Superior temporal gyrus (tissue), 1 donor: ENCODE data around the gene FADD.

Experiments used
- DNase-seq: peaks from one replicate; pipeline ENCODE4 v3.0.0-alpha.2; 2016; ENCODE audit errors: extremely low spot score

FADD gene

GRCh38 chr11:70202920-70203750 is at the start of gene FADD:
FADD (plus strand) TSS chr11:70203296; CDS start chr11:70203460, 164 bp downstream.
- peak; percentile 95 for DNase-seq

GRCh38 chr11:70155386-70155785 is 47.7 kb upstream of the FADD start:
- DNase-seq, result no peak

- no peak for DNase-seq
These were observed 46.6 kb upstream of the FADD start for GRCh38 chr11:70156291-70157037.

GRCh38 chr11:70158201-70158600 is 44.9 kb upstream of the FADD start:
- DNase-seq, result no peak

- DNase-seq, result no peak
These were observed 44.2 kb upstream of the FADD start for GRCh38 chr11:70158757-70159389.

GRCh38 chr11:70159627-70160570 is 43.2 kb upstream of the FADD start:
- no peak for DNase-seq

GRCh38 chr11:70161043-70161625 is 42.0 kb upstream of the FADD start:
- no peak for DNase-seq

- no peak for DNase-seq
These were observed 38.4 kb upstream of the FADD start for GRCh38 chr11:70164705-70165104.

GRCh38 chr11:70167120-70167519 is 36.0 kb upstream of the FADD start:
- DNase-seq, result no peak

- DNase-seq, result no peak
These were observed 35.2 kb upstream of the FADD start for GRCh38 chr11:70167723-70168404.

GRCh38 chr11:70168405-70168754 is 34.7 kb upstream of the FADD start:
- no peak for DNase-seq

GRCh38 chr11:70169127-70169526 is 34.0 kb upstream of the FADD start:
- DNase-seq, result no peak

GRCh38 chr11:70169632-70170031 is 33.5 kb upstream of the FADD start:
- DNase-seq, result no peak

GRCh38 chr11:70170596-70171210 is 32.4 kb upstream of the FADD start:
- no peak for DNase-seq

- DNase-seq, result no peak
These were observed 30.1 kb upstream of the FADD start for GRCh38 chr11:70173018-70173417.

- DNase-seq, result no peak
These were observed 28.4 kb upstream of the FADD start for GRCh38 chr11:70174547-70175235.

- no peak for DNase-seq
These were observed 27.8 kb upstream of the FADD start for GRCh38 chr11:70175236-70175698.

- DNase-seq, result no peak
These were observed 26.0 kb upstream of the FADD start for GRCh38 chr11:70176940-70177689.

- no peak for DNase-seq
These were observed 22.2 kb upstream of the FADD start for GRCh38 chr11:70180906-70181305.
